Endothelial cell of umbilical vein (primary cell): ENCODE results near the gene ARMS2. TPM values are rescaled to one million over a fixed set of nuclear protein-coding genes. Genes with fewer than 3 reads are reported as not detected.

Experiments
- BruUV-seq: library from RNA; stranded (reverse); fragments of 400-500 nt; replicated peaks from 2 replicates; lab custom pipeline; 2021; lab: Mats Ljungman, UMichigan
- CTCF ChIA-PET: fragments of 300-600, 350-600 bp; sonication (Branson Sonifier 250); formaldehyde crosslinking; loops from one replicate; lab custom pipeline; 2021; ENCODE audit warnings: antibody characterized with exemption, inconsistent platforms; lab: Charles Lee
- POLR2A ChIA-PET: fragments of 300-600, 350-600 bp; sonication (Branson Sonifier 250); formaldehyde crosslinking; loops from one replicate; lab custom pipeline; 2021; ENCODE audit warnings: antibody characterized with exemption, inconsistent platforms; lab: Charles Lee
- DNase-seq: peaks from one replicate; pipeline ENCODE4 v3.0.0-alpha.2; 2011; ENCODE audit warnings: low read depth, low spot score
- FAIRE-seq: peaks from 2 replicates; lab custom pipeline; 2011; peaks lifted over from hg19 to GRCh38; lab: Jason Lieb, UNC
- H2AFZ ChIP-seq: 2 replicates; pipeline ENCODE4 v1.6.0; 2012; ENCODE audit warnings: low read depth, low read length, control low read depth, inconsistent platforms
- H3K27ac ChIP-seq: 2 replicates; pipeline ENCODE4 v1.5.1; 2011; ENCODE audit warnings: low read depth, mild to moderate bottlenecking, control low read depth, low read length, moderate library complexity; ENCODE audit not compliant: insufficient read depth
- H3K27me3 ChIP-seq, 2 experiments: 2 replicates each; pipeline versions ENCODE4 v1.6.0 to v1.6.1; 2011; ENCODE audit warnings: low read length in 2 of 2, mixed read lengths in 1 of 2; ENCODE audit not compliant: control insufficient read depth in 2 of 2, insufficient read depth in 2 of 2
- H3K36me3 ChIP-seq, 2 experiments: 2 replicates in 1 of 2; 3 replicates in 1 of 2; pipeline ENCODE4 v1.5.1; 2011; ENCODE audit warnings: low read length in 2 of 2, mild to moderate bottlenecking in 1 of 2, moderate library complexity in 1 of 2; ENCODE audit not compliant: control insufficient read depth in 2 of 2, insufficient read depth in 2 of 2; ENCODE audit errors: extremely low read depth in 1 of 2
- H3K4me1 ChIP-seq: 3 replicates; pipeline ENCODE4 v1.5.1; 2011; ENCODE audit warnings: mild to moderate bottlenecking, low read length; ENCODE audit not compliant: control insufficient read depth, insufficient read depth; ENCODE audit errors: extremely low read depth
- H3K4me2 ChIP-seq: 2 replicates; pipeline ENCODE4 v1.6.1; 2011; ENCODE audit warnings: low read length, control low read depth, mixed read lengths; ENCODE audit not compliant: insufficient read depth
- H3K4me3 ChIP-seq, 3 experiments: fragments of 200-600 bp in 1 of 3; sonication (generic), shearing (Covaris generic) in 1 of 3; replicated peaks in 1 of 3; 2 replicates each; pipeline ENCODE4 v1.5.1; 2011 to 2016; ENCODE audit warnings: control low read depth in 3 of 3, low read length in 3 of 3, mild to moderate bottlenecking in 2 of 3, inconsistent platforms in 1 of 3, low read depth in 1 of 3, moderate library complexity in 1 of 3; ENCODE audit not compliant: insufficient read depth in 1 of 3
- H3K79me2 ChIP-seq: 2 replicates; pipeline ENCODE4 v1.6.0; 2012; ENCODE audit warnings: low read length, inconsistent platforms; ENCODE audit not compliant: control insufficient read depth, insufficient read depth
- H3K9ac ChIP-seq: replicated peaks from 2 replicates; pipeline ENCODE3; 2011; ENCODE audit warnings: low read length, control low read depth; ENCODE audit not compliant: insufficient read depth; ENCODE audit errors: extremely low read depth
- H3K9me1 ChIP-seq: replicated peaks from 3 replicates; pipeline ENCODE4 v1.6.0; 2011; ENCODE audit warnings: mild to moderate bottlenecking, low read length; ENCODE audit not compliant: control insufficient read depth, insufficient read depth; ENCODE audit errors: extremely low read depth
- H3K9me3 ChIP-seq: replicated peaks from 2 replicates; pipeline ENCODE4 v1.5.1; 2012; ENCODE audit warnings: low read length, inconsistent platforms; ENCODE audit not compliant: control insufficient read depth, insufficient read depth
- H4K20me1 ChIP-seq: replicated peaks from 2 replicates; pipeline ENCODE3; 2011; ENCODE audit warnings: mild to moderate bottlenecking, low read length; ENCODE audit not compliant: control insufficient read depth, insufficient read depth; ENCODE audit errors: extremely low read depth
- EZH2 ChIP-seq: IDR thresholded peaks from 2 replicates; pipeline ENCODE4 v1.6.1; 2012; ENCODE audit warnings: borderline replicate concordance, low read depth, mild to moderate bottlenecking, moderate library complexity, low read length, inconsistent platforms; ENCODE audit not compliant: severe bottlenecking
- FOS ChIP-seq: IDR thresholded peaks from 2 replicates; pipeline ENCODE4 v1.6.1; 2011; ENCODE audit warnings: mild to moderate bottlenecking, low read length, moderate library complexity, borderline replicate concordance; ENCODE audit not compliant: insufficient read depth
- GATA2 ChIP-seq: IDR thresholded peaks from 2 replicates; pipeline ENCODE4 v1.7.0; 2011; ENCODE audit warnings: low read depth, mild to moderate bottlenecking, moderate library complexity, mixed read lengths, low read length; ENCODE audit not compliant: insufficient read length, insufficient read depth
- JUN ChIP-seq: IDR thresholded peaks from 2 replicates; pipeline ENCODE4 v1.6.1; 2011; ENCODE audit warnings: borderline replicate concordance, low read depth; ENCODE audit not compliant: insufficient read length, insufficient read depth
- MYC ChIP-seq: IDR thresholded peaks from one replicate; pipeline ENCODE4 v1.6.1; 2011; ENCODE audit warnings: mild to moderate bottlenecking, low read depth, low read length
- POLR2A ChIP-seq: IDR thresholded peaks from 2 replicates; pipeline ENCODE4 v1.6.1; 2012; ENCODE audit warnings: low read depth, mild to moderate bottlenecking, control low read depth, low read length
- POLR2AphosphoS5 ChIP-seq: IDR thresholded peaks from 2 replicates; pipeline ENCODE4 v1.6.1; 2012; ENCODE audit warnings: low read depth, mild to moderate bottlenecking, control low read depth, low read length, moderate library complexity; ENCODE audit not compliant: insufficient read depth
- dilution Hi-C: fragments of 300-500 bp; cut with MboI; formaldehyde crosslinking; loops from one replicate; pipeline ENCODE4 v1.15.0; 2019; ENCODE audit warnings: low sequenced_read_pairs; ENCODE audit not compliant: extremely low pct_ligation_motif_present
- intact Hi-C: fragments of 100-400 bp; cut with micrococcal nuclease; formaldehyde crosslinking; loops from one replicate; pipeline ENCODE4 v1.10.0; 2022
- polyA plus RNA-seq, 4 experiments: library from polyadenylated mRNA; depleted of rRNA in 3 of 4; stranded (reverse) in 3 of 4; unstranded in 1 of 4; fragments of >200 nt; gene quantifications; 2 replicates each; pipeline versions ENCODE4 v1.2.1 to v1.2.3, GENCODE V29; 2011 to 2012; ENCODE audit warnings: missing spikeins in 1 of 4
- total RNA-seq: library from RNA; stranded (reverse); gene quantifications from 2 replicates; pipeline ENCODE4 v1.2.3, GENCODE V29; 2021
- TF ChIP-seq, protein P1 (sequence below): IDR thresholded peaks from 2 replicates; pipeline ENCODE4 v1.6.1; 2011; ENCODE audit not compliant: insufficient read depth, insufficient read length
- TF ChIP-seq, protein P2 (sequence below), 2 donors: IDR thresholded peaks; 1 replicate in 1 of 2; 2 replicates in 1 of 2; pipeline ENCODE4 v1.5.1; 2011; ENCODE audit warnings: low read length in 2 of 2, mild to moderate bottlenecking in 2 of 2, moderate library complexity in 2 of 2, control low read depth in 1 of 2, inconsistent platforms in 1 of 2, low read depth in 1 of 2; ENCODE audit not compliant: insufficient read depth in 1 of 2; ENCODE audit errors: extremely low read depth in 1 of 2

Gene ARMS2
- total and polyA plus RNA-seq, 2 donors (not counting 3 experiments of a cell fraction or from before 2014, with no cell fraction given), result not detected

- H3K9ac ChIP-seq, result no peak overlapping the region
- CTCF ChIA-PET, result interaction anchor here (1.3 to 3.0 kb wide), 3 partner anchors 40 to 101 kb away, joined by 4 to 15 read pairs (median 6); no protein-coding TSS in a partner anchor
- intact Hi-C loops, result loop anchor here (10.0 kb wide), 1 partner anchor 1950 kb away; the partner anchor contains the start of gene OAT
Measured at GRCh38 chr10:122464586-122464985, 10.1 kb downstream of the ARMS2 start.

DNA sequence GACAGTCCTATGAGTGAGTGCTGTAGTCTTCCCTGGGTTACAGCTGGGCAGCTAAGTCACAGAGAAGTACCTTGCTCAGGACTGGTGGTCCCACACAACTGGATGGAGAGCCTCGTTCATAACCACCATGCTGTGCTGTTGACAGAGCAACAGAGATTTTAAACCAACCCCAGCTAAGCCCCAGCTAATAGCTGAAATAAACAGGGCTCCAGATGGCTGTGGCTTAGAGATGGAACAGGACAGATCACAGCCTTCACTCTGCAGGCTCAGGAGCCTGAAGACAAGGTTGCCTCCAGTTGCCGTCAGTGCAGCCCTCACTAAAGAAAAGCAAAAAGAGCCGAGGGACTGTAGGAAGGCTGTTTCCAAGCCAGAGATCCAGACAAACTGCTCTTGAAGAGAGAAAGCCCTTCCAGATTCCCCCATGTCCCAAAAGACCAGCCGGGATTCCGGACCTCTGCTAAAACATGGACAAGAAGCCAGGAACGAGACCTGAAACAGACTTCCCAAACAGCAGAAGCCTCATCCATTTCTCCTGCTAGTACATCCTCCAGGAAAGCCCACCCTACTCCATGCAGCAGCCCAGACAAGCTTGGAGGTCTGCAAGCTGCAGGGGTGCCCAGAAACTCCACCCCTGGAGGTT is 11.1 kb downstream of the ARMS2 start:
- H3K9me3 ChIP-seq, result no peaks in the 10 kb centered on the region
- no peaks in the 10 kb centered on the region for H4K20me1 ChIP-seq
- no peak overlapping the region for H3K4me3 ChIP-seq
- no peak overlapping the region for H3K9ac ChIP-seq
- intact Hi-C loops, result loop anchor here (10.0 kb wide), 1 partner anchor 1949 kb away; the partner anchor contains the start of gene OAT
- DNase-seq, result no peak
- FAIRE-seq, result no peak
- H3K27me3 ChIP-seq, result no peaks in the 10 kb centered on the region
- H3K4me1 ChIP-seq, result peaks cover 25% of the 10 kb centered on the region
- TF ChIP-seq MYC (no peak), POLR2AphosphoS5 (no peak), GATA2 (no peak), EZH2 (no peak), FOS (no peak), POLR2A (no peak), JUN (no peak)
- TF ChIP-seq, protein P1, sequence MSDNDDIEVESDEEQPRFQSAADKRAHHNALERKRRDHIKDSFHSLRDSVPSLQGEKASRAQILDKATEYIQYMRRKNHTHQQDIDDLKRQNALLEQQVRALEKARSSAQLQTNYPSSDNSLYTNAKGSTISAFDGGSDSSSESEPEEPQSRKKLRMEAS, result no peak
- TF ChIP-seq, protein P2, sequence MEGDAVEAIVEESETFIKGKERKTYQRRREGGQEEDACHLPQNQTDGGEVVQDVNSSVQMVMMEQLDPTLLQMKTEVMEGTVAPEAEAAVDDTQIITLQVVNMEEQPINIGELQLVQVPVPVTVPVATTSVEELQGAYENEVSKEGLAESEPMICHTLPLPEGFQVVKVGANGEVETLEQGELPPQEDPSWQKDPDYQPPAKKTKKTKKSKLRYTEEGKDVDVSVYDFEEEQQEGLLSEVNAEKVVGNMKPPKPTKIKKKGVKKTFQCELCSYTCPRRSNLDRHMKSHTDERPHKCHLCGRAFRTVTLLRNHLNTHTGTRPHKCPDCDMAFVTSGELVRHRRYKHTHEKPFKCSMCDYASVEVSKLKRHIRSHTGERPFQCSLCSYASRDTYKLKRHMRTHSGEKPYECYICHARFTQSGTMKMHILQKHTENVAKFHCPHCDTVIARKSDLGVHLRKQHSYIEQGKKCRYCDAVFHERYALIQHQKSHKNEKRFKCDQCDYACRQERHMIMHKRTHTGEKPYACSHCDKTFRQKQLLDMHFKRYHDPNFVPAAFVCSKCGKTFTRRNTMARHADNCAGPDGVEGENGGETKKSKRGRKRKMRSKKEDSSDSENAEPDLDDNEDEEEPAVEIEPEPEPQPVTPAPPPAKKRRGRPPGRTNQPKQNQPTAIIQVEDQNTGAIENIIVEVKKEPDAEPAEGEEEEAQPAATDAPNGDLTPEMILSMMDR (IDR thresholded peaks at IDR 0.05; ENCODE audit: extremely low read depth in 1 of 2, insufficient read depth in 1 of 2, low read depth in 1 of 2, low read length in 2 of 2), result no peak
- no peak overlapping the region for H3K4me2 ChIP-seq
- CTCF ChIA-PET, result interaction anchor here (1.3 to 1.7 kb wide), 3 partner anchors 29 to 100 kb away, joined by 4 to 6 read pairs (median 5); no protein-coding TSS in a partner anchor
- no TSS peak for BruUV-seq
- POLR2A ChIA-PET, result no interaction called here
- dilution Hi-C loops, result no loop called here
- H3K9me1 ChIP-seq, result no peaks in the 10 kb centered on the region
- no peak overlapping the region for H3K27ac ChIP-seq
- no peaks in the 10 kb centered on the region for H3K36me3 ChIP-seq
- no peak overlapping the region for H2AFZ ChIP-seq
- H3K79me2 ChIP-seq, result peaks cover 13% of the 10 kb centered on the region

More at GRCh38 chr10:122464586-122464985, 10.1 kb downstream of the ARMS2 start:
- Histone ChIP-seq H3K36me3 (no peaks in the 10 kb centered on the region), H2AFZ (no peak overlapping the region), H4K20me1 (no peaks in the 10 kb centered on the region), H3K79me2 (peaks cover 13% of the 10 kb centered on the region), H3K9me3 (no peaks in the 10 kb centered on the region), H3K9me1 (no peaks in the 10 kb centered on the region), H3K27ac (no peak overlapping the region), H3K4me1 (peaks cover 25% of the 10 kb centered on the region), H3K4me3 (no peak overlapping the region), H3K4me2 (no peak overlapping the region), H3K27me3 (no peaks in the 10 kb centered on the region)
- BruUV-seq, result no TSS peak
- POLR2A ChIA-PET, result no interaction called here
- no peak for TF ChIP-seq JUN
- TF ChIP-seq, protein P1, result no peak
- TF ChIP-seq EZH2, result no peak
- no peak for TF ChIP-seq GATA2
- TF ChIP-seq POLR2A, result no peak
- no peak for TF ChIP-seq POLR2AphosphoS5
- no peak for TF ChIP-seq MYC
- FAIRE-seq (no peak), DNase-seq (no peak)
- dilution Hi-C loops, result no loop called here
